Activated CD4-positive, alpha-beta T cell treated with anti-CD3 and anti-CD28 coated beads, Interleukin-2, amount 10 ng/mL, durations not matched to agents 7 days and 5 days (primary cell): ENCODE measurements around the gene MYO7B. TPM values are rescaled to one million over a fixed set of nuclear protein-coding genes. Genes with fewer than 3 reads are reported as not detected.

Experiments used
- CTCF ChIA-PET: fragments of 350-600 bp; sonication (Branson Sonifier 250); formaldehyde crosslinking; loops from one replicate; lab custom pipeline; 2021; ENCODE audit warnings: antibody characterized with exemption; lab: Charles Lee
- POLR2A ChIA-PET: fragments of 350-600 bp; sonication (Branson Sonifier 250); formaldehyde crosslinking; loops from one replicate; lab custom pipeline; 2021; ENCODE audit warnings: antibody characterized with exemption; lab: Charles Lee
- DNase-seq: peaks from one replicate; pipeline ENCODE4 v3.0.0-alpha.2; 2020
- H3K27ac Mint-ChIP-seq: one replicate; pipeline ENCODE4 v1.8.0; 2021; ENCODE audit warnings: mild to moderate bottlenecking, moderate library complexity, mixed read lengths
- H3K27me3 Mint-ChIP-seq: one replicate; pipeline ENCODE4 v1.8.0; 2021; ENCODE audit warnings: mixed read lengths
- H3K36me3 Mint-ChIP-seq: one replicate; pipeline ENCODE4 v1.8.0; 2021; ENCODE audit warnings: low read depth, mixed read lengths
- H3K4me1 Mint-ChIP-seq: one replicate; pipeline ENCODE4 v1.8.0; 2021; ENCODE audit warnings: mixed read lengths
- H3K4me3 Mint-ChIP-seq: one replicate; pipeline ENCODE4 v1.8.0; 2021; ENCODE audit warnings: mild to moderate bottlenecking, moderate library complexity, mixed read lengths
- H3K9me3 Mint-ChIP-seq: one replicate; pipeline ENCODE4 v1.8.0; 2021; ENCODE audit warnings: mixed read lengths
- total RNA-seq, 2 experiments: library from RNA; stranded (reverse); gene quantifications; one replicate each; pipeline ENCODE4 v1.2.3, GENCODE V29; 2021

Gene MYO7B
- total RNA-seq, 2 experiments from 2014 or later, result 0.60 to 0.69 TPM

GRCh38 chr2:127661949-127662510, 126.5 kb downstream of the MYO7B start:
- H3K36me3 Mint-ChIP-seq, result no peaks in the 10 kb centered on the region
- POLR2A ChIA-PET, result no interaction called here
- CTCF ChIA-PET, result interaction anchor here (1.0 kb wide), 1 partner anchor 12 kb away, joined by 3 read pairs; no protein-coding TSS in a partner anchor
- H3K27ac Mint-ChIP-seq, result no peak overlapping the region
- H3K4me1 Mint-ChIP-seq, result peaks cover 4% of the 10 kb centered on the region
- no peaks in the 10 kb centered on the region for H3K9me3 Mint-ChIP-seq
- no peak for DNase-seq
- no peak overlapping the region for H3K4me3 Mint-ChIP-seq
- H3K27me3 Mint-ChIP-seq, result peaks cover 39% of the 10 kb centered on the region

DNA sequence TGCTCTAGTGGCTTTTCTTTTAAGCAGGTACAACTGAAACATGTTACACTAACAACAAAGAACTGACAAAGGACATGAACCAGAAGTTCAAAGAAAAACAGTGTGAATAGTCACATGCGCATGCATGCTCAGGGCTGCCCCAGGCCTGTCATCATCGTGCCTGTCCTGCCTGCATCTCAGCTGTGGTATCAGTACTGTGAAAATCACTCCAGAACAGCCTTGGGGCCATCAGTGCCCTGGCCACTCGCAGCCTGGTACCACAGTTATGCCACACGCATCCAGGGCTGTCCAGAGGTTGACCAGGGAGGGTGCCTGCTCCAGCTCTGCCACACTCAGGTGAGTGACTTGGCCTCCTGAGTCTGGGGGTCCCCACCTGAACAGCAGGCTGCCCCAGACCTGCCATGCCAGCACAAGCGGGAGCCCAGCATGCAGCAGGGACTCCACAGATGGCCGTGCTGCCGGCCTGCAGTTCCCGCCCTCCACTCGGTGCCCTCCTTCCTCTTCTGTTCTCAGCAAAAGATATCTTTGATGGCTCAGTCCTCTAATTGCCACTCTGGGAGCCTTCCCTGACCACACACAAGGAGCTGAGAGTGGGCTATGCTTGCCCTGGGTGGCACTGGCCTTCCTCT, 127.6 kb downstream of the MYO7B start:
- Mint-ChIP-seq H3K9me3 (no peaks in the 10 kb centered on the region), H3K36me3 (no peaks in the 10 kb centered on the region), H3K27me3 (peaks cover 45% of the 10 kb centered on the region), H3K4me3 (no peak overlapping the region), H3K27ac (no peak overlapping the region), H3K4me1 (peaks cover 4% of the 10 kb centered on the region)
- ChIA-PET POLR2A (no interaction called here), CTCF (no interaction called here)
- DNase-seq, result no peak

DNA sequence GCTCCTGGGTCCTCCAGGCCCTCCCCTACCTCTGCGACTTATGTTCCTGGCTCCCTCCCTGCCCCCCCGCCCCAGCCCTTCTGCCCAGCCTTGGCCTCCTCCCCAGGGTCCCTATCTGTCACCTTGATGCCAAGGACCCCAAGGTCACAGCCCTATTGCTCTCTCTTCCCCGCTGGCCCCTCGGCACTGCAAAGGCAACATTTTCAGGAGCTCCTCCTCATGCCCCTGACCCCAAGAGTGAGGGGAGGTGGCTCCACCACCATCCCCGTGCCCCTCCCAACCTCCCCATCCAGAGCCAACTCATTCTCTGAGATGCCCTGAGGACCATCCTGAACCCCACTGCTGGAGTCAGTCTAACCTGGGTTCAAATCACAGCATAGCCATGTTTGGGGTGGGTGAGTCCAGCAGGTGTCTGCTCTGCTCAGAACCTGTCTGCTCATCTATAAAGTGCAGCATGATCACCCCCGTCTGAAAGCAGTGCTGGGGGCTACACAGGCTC, 128.1 kb downstream of the MYO7B start:
- ChIA-PET POLR2A (no interaction called here), CTCF (no interaction called here)
- H3K9me3 Mint-ChIP-seq, result no peaks in the 10 kb centered on the region
- no peak overlapping the region for H3K4me3 Mint-ChIP-seq
- H3K27ac Mint-ChIP-seq, result no peak overlapping the region
- peaks cover 4% of the 10 kb centered on the region for H3K4me1 Mint-ChIP-seq
- H3K36me3 Mint-ChIP-seq, result no peaks in the 10 kb centered on the region
- peaks cover 45% of the 10 kb centered on the region for H3K27me3 Mint-ChIP-seq
- no peak for DNase-seq

DNA sequence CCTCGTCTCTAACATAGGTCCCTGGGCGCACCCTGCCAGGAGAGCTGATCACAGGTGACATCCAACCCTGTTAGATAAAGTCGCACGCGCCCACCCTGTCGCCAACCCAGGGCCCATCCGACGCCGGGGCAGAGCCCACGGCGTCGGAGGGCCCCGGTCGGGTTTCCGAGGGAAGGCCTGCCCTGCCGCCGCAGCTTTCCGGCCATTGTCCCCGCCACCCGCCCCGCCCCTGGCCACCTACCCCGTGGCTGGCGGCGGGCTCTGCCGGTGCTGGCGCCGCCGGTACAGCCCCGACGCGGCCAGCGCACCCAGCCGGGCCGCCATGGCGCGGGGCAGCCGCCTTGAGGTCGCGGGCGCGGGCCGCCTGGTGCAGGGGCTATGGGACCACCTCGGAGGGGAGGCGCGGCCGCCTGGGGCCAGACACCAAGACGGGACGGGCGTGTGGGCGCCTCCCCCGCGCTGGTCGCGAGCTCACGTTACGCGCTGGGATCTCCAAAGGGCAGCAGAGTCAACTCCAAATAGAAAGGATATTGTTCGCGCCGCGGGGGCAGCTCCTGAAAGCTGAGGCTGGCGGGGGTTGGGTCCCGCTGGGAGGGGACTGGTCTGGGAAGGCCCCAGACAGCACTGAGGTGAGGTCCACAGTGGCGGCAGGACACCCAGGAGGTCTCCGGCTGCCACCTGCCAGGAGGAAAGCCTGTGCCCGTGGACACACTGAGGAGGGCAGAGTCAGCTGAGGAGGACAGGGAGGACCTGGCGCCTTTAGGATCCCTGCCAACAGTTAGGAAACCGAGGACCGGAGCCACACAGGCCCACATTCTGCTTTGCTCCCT, 128.8 kb downstream of the MYO7B start:
- DNase-seq, result no peak
- Mint-ChIP-seq H3K27ac (no peak overlapping the region), H3K36me3 (no peaks in the 10 kb centered on the region), H3K4me3 (no peak overlapping the region), H3K4me1 (peaks cover 4% of the 10 kb centered on the region), H3K9me3 (no peaks in the 10 kb centered on the region), H3K27me3 (peaks cover 48% of the 10 kb centered on the region)
- POLR2A ChIA-PET, result no interaction called here
- CTCF ChIA-PET, result interaction anchor here (0.6 to 1.8 kb wide), 3 partner anchors 14 to 421 kb away, joined by 3 to 7 read pairs (median 5); no protein-coding TSS in a partner anchor

DNA sequence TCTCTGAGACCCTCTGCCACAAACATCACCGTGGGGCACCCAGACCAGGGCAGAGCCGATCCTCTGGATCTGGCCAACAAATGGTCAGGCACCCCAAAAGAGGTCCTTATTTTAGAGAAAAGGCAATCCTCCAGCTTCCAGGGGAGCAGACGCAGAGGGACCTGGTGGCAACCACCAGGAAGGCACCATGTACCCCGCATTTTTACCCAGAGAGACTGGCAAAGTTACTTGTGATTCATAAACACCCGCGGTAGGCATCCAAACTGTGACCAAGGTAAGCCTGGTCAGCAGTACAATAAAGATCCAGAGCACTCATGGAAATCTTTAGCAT, 129.4 kb downstream of the MYO7B start:
- no peak overlapping the region for H3K27ac Mint-ChIP-seq
- H3K9me3 Mint-ChIP-seq, result no peaks in the 10 kb centered on the region
- ChIA-PET POLR2A (no interaction called here), CTCF (interaction anchor here (0.6 to 1.8 kb wide), 3 partner anchors 15 to 420 kb away, joined by 3 to 7 read pairs (median 5); no protein-coding TSS in a partner anchor)
- H3K36me3 Mint-ChIP-seq, result no peaks in the 10 kb centered on the region
- no peak overlapping the region for H3K4me3 Mint-ChIP-seq
- DNase-seq, result no peak
- H3K27me3 Mint-ChIP-seq, result peaks cover 50% of the 10 kb centered on the region
- peaks cover 4% of the 10 kb centered on the region for H3K4me1 Mint-ChIP-seq

- ChIA-PET CTCF (interaction anchor here (0.6 to 1.8 kb wide), 3 partner anchors 15 to 420 kb away, joined by 3 to 7 read pairs (median 5); no protein-coding TSS in a partner anchor), POLR2A (no interaction called here)
- Mint-ChIP-seq H3K27ac (no peak overlapping the region), H3K27me3 (peaks cover 55% of the 10 kb centered on the region), H3K36me3 (no peaks in the 10 kb centered on the region), H3K4me3 (no peak overlapping the region), H3K9me3 (no peaks in the 10 kb centered on the region), H3K4me1 (peaks cover 4% of the 10 kb centered on the region)
- DNase-seq, result no peak
Measured at GRCh38 chr2:127665267-127665893, 129.9 kb downstream of the MYO7B start.

DNA sequence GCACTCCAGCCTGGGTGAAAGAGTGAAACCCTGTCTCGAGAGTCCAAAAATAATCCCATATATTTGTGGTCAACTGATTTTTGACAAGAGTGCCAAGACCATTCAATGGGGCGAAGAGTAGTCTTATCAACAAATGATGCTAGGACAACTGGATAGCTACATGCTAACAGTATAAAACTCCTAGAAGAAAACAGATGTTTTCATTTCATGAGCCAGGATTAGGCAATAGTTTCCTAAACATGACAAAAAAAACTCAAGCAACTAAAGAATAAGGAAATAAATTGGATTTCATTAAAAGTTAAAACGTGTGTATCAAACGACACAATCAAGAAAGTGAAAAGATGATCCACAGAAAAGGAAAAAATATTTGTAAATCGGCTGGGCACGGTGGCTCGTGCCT, 133.6 kb downstream of the MYO7B start:
- H3K27me3 Mint-ChIP-seq, result peaks cover 62% of the 10 kb centered on the region
- H3K9me3 Mint-ChIP-seq, result no peaks in the 10 kb centered on the region
- H3K36me3 Mint-ChIP-seq, result no peaks in the 10 kb centered on the region
- H3K4me1 Mint-ChIP-seq, result no peaks in the 10 kb centered on the region
- CTCF ChIA-PET, result no interaction called here
- DNase-seq, result no peak
- no peak overlapping the region for H3K4me3 Mint-ChIP-seq
- POLR2A ChIA-PET, result no interaction called here
- H3K27ac Mint-ChIP-seq, result no peak overlapping the region

- Mint-ChIP-seq H3K36me3 (no peaks in the 10 kb centered on the region), H3K9me3 (no peaks in the 10 kb centered on the region), H3K27me3 (peaks cover 58% of the 10 kb centered on the region), H3K4me3 (no peak overlapping the region), H3K27ac (no peak overlapping the region), H3K4me1 (peaks cover 5% of the 10 kb centered on the region)
- ChIA-PET POLR2A (no interaction called here), CTCF (no interaction called here)
- DNase-seq, result no peak
Measured at GRCh38 chr2:127670055-127670956, 134.8 kb downstream of the MYO7B start.

DNA sequence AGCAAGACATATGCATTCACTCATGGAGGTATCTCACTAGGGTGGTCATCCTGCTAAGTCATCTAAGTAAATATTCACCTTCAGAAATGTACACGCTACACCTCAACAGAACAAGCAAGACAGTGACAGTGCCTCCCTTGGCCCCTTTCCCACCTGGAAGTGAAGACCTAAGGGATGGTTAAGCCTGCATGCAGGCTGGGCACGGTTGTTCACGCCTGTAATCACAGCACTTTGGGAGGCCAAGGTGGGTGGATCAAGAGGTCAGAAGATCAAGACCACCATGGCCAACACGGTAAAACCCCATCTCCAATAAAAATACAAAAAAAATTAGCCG, 135.4 kb downstream of the MYO7B start:
- Mint-ChIP-seq H3K4me3 (no peak overlapping the region), H3K27me3 (peaks cover 56% of the 10 kb centered on the region), H3K36me3 (no peaks in the 10 kb centered on the region), H3K9me3 (no peaks in the 10 kb centered on the region), H3K27ac (no peak overlapping the region), H3K4me1 (peaks cover 8% of the 10 kb centered on the region)
- DNase-seq, result no peak
- CTCF ChIA-PET, result no interaction called here
- POLR2A ChIA-PET, result no interaction called here

GRCh38 chr2:127671557-127672302, 136.2 kb downstream of the MYO7B start:
- Mint-ChIP-seq H3K4me3 (no peak overlapping the region), H3K4me1 (peaks cover 10% of the 10 kb centered on the region), H3K27me3 (peaks cover 54% of the 10 kb centered on the region), H3K27ac (no peak overlapping the region), H3K9me3 (no peaks in the 10 kb centered on the region), H3K36me3 (peaks cover 2% of the 10 kb centered on the region)
- CTCF ChIA-PET, result no interaction called here
- DNase-seq, result no peak
- POLR2A ChIA-PET, result no interaction called here

- Mint-ChIP-seq H3K4me1 (peaks cover 10% of the 10 kb centered on the region), H3K27ac (no peak overlapping the region), H3K36me3 (peaks cover 2% of the 10 kb centered on the region), H3K9me3 (no peaks in the 10 kb centered on the region), H3K27me3 (peaks cover 56% of the 10 kb centered on the region), H3K4me3 (no peak overlapping the region)
- DNase-seq, result no peak
- ChIA-PET POLR2A (no interaction called here), CTCF (interaction anchor here (0.6 kb wide), 1 partner anchor 124 kb away, joined by 3 read pairs; no protein-coding TSS in a partner anchor)
Measured at GRCh38 chr2:127672341-127673224, 137.1 kb downstream of the MYO7B start.
